ENCODE measurements around the gene SIDT2. TPM values are rescaled to one million over a fixed set of nuclear protein-coding genes. Genes with fewer than 3 reads are reported as not detected.

Gene SIDT2
- total and polyA plus RNA-seq, 2 of the 8 experiments (the other 6 are each of a cell fraction or from before 2014, with no cell fraction given) = 18.5 to 21.1 TPM

DNA sequence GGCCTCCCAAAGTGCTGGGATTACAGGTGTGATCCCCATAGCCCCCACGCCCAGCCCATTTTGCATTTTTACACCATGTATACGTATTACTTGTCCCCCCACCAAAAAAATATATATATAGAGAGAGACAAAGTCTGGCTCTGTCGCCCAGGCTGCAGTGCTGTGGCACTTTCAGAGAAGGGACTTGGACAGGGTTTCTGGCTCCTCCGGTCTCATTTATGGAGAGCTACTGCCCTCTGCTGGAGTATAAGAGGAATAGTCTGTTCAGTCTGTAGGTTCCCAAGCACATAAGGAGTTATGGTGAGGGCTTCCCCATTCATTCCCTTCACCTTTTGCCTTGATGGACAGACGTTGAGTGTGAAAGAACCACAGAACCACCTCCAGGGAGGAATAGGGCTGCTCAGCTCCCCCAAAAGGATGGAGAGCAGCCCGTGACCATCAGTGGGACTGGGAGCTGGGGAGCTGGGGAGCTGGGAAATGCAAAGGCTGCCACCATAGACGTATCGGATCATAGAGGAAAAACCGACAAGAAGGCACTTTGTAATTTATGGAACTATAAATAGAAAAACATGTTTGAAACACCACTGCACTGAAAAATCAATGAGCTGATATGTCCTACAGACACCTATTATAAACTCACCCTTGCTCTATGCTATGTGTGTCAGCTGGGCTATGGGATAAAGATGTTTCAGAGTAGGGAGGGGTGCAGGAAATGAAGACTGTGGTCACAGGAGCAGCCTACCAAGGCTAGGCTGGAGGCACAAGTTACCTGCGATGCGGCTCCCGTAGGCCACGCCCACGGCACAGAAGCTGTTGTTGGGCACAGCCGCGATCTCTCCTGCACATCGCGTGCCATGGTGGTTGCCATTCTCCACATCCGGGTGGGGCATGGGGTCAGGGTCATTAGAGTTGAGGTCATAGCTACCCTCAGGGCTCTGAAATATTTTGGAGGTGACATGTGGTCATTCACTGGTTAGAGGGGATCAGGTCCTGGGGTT is 48.1 kb downstream of the SIDT2 start:
- Histone ChIP-seq H2BK15ac (ENCODE audit: low read length) (no peak overlapping the region), H3K23me2 (ENCODE audit: low read depth, low read length) (peaks cover 4% of the 10 kb centered on the region), H4K5ac (ENCODE audit: insufficient read length, low read depth, low read length) (no peak overlapping the region), H3K14ac (ENCODE audit: insufficient read length) (no peak overlapping the region), H3K4me2 (ENCODE audit: insufficient read depth in 1 of 2, low read depth in 2 of 2, low read length in 2 of 2) (no peak overlapping the region), H2AK5ac (ENCODE audit: low read depth, low read length) (no peak overlapping the region), H3K56ac (replicated peaks; ENCODE audit: insufficient read length, low read depth, low read length) (no peak overlapping the region), H3K27me3 (replicated peaks in 1 of 4; ENCODE audit: control insufficient read depth in 3 of 4, extremely low read depth in 1 of 4, insufficient read depth in 3 of 4, low read length in 3 of 4) (no peaks in the 10 kb centered on the region), H3K4me3 (ENCODE audit: extremely low read depth in 1 of 4, insufficient read depth in 2 of 4, low read depth in 3 of 4, low read length in 4 of 4) (no peak overlapping the region), H3K79me1 (ENCODE audit: low read depth, low read length) (peaks cover 7% of the 10 kb centered on the region; the same call in 1 of the 2 replicates), H2BK12ac (ENCODE audit: low read depth, low read length) (no peak overlapping the region), H2AFZ (ENCODE audit: low read length) (no peak overlapping the region), H3K4me1 (replicated peaks in 1 of 4; ENCODE audit: control insufficient read depth in 3 of 4, insufficient read depth in 4 of 4, low read length in 3 of 4) (peaks cover 0 to 6% (median under 1%) of the 10 kb centered on the region in 4 experiments; a peak in 2 of 7 replicates), H3K23ac (ENCODE audit: insufficient read length) (no peak overlapping the region), H3K9me3 (ENCODE audit: insufficient read depth in 2 of 2, low read depth in 1 of 2, low read length in 1 of 2) (no peaks in the 10 kb centered on the region), H4K91ac (replicated peaks; ENCODE audit: insufficient read length, low read length) (no peak overlapping the region), H4K8ac (ENCODE audit: extremely low read depth, insufficient read depth, low read length) (no peak overlapping the region), H3K9ac (replicated peaks in 1 of 4; ENCODE audit: extremely low read depth in 1 of 4, low read depth in 3 of 4, low read length in 3 of 4) (no peak overlapping the region), H3K4ac (replicated peaks; ENCODE audit: insufficient read length, low read depth, low read length) (no peak overlapping the region), H3K27ac (ENCODE audit: low read depth, low read length) (no peak overlapping the region), H4K20me1 (replicated peaks in 1 of 2; ENCODE audit: control insufficient read depth in 1 of 2, insufficient read depth in 2 of 2, low read length in 2 of 2) (peaks cover 1 to 2% of the 10 kb centered on the region in 2 experiments), H3K18ac (ENCODE audit: extremely low read depth, low read length) (no peak overlapping the region), H2BK20ac (ENCODE audit: low read length) (no peak overlapping the region), H2BK120ac (replicated peaks; ENCODE audit: low read depth, low read length) (no peak overlapping the region), H2BK5ac (ENCODE audit: low read depth, low read length) (no peak overlapping the region), H3K79me2 (ENCODE audit: control insufficient read depth in 1 of 2, insufficient read depth in 2 of 2, low read length in 2 of 2) (peaks cover 0 to 16% of the 10 kb centered on the region in 2 experiments; a peak in 1 of 4 replicates), H3K36me3 (ENCODE audit: control insufficient read depth in 2 of 4, insufficient read depth in 4 of 4, low read length in 3 of 4) (peaks cover 7 to 25% (median 16%) of the 10 kb centered on the region in 4 experiments; a peak in 6 of 8 replicates)
- 77% methylated on average over 19 of the region's 19 CpGs; no CpG with 5 or more reads in 1 of the 2 experiments for WGBS, 2 experiments (ENCODE audit: extremely low coverage in 1 of 2, insufficient coverage in 1 of 2, insufficient read length in 1 of 2, insufficient replicate concordance in 2 of 2, low coverage in 1 of 2, low lambda C conversion rate in 2 of 2, missing lambda C conversion rate in 1 of 2)
- POLR2A ChIA-PET (ENCODE audit: partially characterized antibody) = interaction anchor here (0.8 to 6.0 kb wide), 8 partner anchors 10 to 82 kb away, joined by 3 to 53 read pairs (median 5); partner anchors contain the start of genes PAFAH1B2 and SIDT2
- DNase-seq (ENCODE audit: low read depth in 1 of 2, low spot score in 2 of 2) (no peak), FAIRE-seq (peak; percentile 71)
- CTCF ChIA-PET (ENCODE audit: partially characterized antibody) = interaction anchor here (0.6 to 25.0 kb wide), 29 partner anchors 8 to 488 kb away, joined by 3 to 449 read pairs (median 3); partner anchors contain the start of genes APOA1, APOA5, PAFAH1B2 and SIDT2
- TF ChIP-seq, protein P1, sequence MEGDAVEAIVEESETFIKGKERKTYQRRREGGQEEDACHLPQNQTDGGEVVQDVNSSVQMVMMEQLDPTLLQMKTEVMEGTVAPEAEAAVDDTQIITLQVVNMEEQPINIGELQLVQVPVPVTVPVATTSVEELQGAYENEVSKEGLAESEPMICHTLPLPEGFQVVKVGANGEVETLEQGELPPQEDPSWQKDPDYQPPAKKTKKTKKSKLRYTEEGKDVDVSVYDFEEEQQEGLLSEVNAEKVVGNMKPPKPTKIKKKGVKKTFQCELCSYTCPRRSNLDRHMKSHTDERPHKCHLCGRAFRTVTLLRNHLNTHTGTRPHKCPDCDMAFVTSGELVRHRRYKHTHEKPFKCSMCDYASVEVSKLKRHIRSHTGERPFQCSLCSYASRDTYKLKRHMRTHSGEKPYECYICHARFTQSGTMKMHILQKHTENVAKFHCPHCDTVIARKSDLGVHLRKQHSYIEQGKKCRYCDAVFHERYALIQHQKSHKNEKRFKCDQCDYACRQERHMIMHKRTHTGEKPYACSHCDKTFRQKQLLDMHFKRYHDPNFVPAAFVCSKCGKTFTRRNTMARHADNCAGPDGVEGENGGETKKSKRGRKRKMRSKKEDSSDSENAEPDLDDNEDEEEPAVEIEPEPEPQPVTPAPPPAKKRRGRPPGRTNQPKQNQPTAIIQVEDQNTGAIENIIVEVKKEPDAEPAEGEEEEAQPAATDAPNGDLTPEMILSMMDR (IDR thresholded peaks at IDR 0.05; ENCODE audit: control extremely low read depth in 1 of 3, insufficient read depth in 1 of 3, low read depth in 1 of 3, low read length in 3 of 3) = peak; percentile 1 to 92 (median 78)
- TF ChIP-seq RNF2 (IDR thresholded peaks at IDR 0.05; ENCODE audit: borderline replicate concordance, low read depth, low read length, missing control alignments, poor library complexity, severe bottlenecking) (no peak), RFX5 (IDR thresholded peaks at IDR 0.05; ENCODE audit: borderline replicate concordance, low read depth, low read length) (no peak), CBX5 (IDR thresholded peaks at IDR 0.05; ENCODE audit: low read depth, low read length) (no peak), SP2 (IDR thresholded peaks at IDR 0.05; ENCODE audit: low read length) (no peak), RAD21 (IDR thresholded peaks at IDR 0.05 in 1 of 2, conservative IDR thresholded peaks at IDR 0.05 in 1 of 2; ENCODE audit: low read depth in 2 of 2, low read length in 2 of 2) (peak; percentile 94)

All from H1 (cell line).